ENCODE results near the gene COL26A1.
"Not testable (repeated sequence)": the region's sequence is repeated elsewhere in the genome, so short reads cannot be mapped to it uniquely, and the experiment has no call there.

The COL26A1 gene

GRCh38 chr7:101453617-101454016 is 90.9 kb downstream of the COL26A1 start:
- DNase-seq, result no peak

DNA sequence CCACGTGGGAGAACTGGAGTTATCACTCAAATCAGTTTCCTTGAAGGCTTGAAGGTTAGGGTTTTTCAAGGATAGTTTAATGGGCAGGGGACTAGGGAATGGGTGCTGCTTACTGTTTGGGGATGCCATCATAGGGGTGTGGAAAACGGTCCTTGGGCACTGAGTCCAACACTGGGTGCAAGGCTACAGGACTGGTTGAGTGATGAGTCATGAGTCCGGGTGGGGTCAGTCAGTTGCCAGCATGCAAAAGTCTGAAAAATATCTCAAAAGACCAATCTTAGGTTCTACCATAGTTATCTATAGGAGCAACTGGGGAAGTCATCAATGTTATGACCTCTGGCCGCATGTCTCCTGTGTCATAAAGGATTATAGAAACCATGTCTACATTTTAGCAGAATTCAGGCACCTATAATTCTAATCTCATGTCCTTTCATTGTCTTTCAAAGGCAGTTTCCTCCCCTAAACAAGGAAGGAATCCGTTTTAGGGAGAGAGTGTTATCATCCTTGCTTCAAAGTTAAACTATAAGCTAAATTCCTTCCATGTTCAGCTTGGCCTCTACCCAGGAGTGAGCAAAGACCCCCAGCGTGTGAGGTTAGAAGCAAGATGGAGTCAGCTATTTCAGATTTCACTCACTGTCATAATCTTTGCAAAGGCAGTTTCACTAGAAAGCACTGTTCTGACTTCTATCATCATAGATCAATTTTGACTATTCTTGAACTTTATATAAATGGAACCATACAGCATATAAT is 94.5 kb downstream of the COL26A1 start:
- DNase-seq, result no peak

DNA sequence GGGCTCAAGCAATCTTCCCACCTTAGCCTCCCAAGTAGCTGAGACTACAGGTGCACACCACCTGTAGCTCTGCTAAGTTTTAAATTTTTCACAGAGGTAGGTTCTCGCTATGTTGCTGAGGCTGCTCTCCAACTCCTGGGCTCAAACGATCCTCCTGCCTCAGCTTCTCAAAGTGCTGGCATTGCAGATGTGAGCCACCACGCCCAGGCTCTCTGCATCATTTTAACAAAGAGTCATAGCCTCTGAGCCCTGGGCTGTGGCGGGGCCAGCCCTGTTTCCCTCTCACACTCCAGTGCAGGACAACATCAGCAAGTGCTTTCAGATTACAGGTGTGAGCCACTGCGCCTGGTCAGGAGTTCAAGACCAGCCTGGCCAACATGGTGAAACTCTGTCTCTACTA is 102.5 kb downstream of the COL26A1 start:
- no peak for DNase-seq

GRCh38 chr7:101465576-101466196 is 103.0 kb downstream of the COL26A1 start:
- DNase-seq, result no peak

- DNase-seq, result no peak
Measured at GRCh38 chr7:101466871-101467270, 104.2 kb downstream of the COL26A1 start.

- DNase-seq, result no peak
Measured at GRCh38 chr7:101468546-101469275, 106.0 kb downstream of the COL26A1 start.

- DNase-seq, result no peak
Measured at GRCh38 chr7:101470668-101471487, 108.2 kb downstream of the COL26A1 start.

GRCh38 chr7:101474178-101474577 is 111.5 kb downstream of the COL26A1 start:
- no peak for DNase-seq

DNA sequence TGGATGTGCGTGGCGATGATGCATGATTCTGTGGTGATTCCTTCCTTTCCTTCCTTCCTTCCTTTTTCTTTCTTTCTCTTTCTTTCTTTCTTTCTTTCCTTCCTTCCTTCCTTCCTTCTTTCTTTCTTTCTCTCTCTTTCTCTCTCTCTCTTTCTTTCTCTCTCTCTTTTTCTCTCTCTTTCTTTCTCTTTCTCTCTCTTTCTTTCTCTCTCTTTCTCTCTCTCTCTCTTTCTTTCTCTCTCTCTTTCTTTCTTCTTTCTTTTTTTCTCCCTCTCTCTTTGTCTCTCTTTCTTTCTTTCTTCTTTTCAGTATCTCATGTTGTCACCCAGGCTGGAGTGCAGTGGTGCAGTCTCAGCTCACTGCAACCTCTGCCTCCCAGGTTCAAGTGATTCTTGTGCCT is 113.0 kb downstream of the COL26A1 start:
- not testable (repeated sequence) for DNase-seq

DNA sequence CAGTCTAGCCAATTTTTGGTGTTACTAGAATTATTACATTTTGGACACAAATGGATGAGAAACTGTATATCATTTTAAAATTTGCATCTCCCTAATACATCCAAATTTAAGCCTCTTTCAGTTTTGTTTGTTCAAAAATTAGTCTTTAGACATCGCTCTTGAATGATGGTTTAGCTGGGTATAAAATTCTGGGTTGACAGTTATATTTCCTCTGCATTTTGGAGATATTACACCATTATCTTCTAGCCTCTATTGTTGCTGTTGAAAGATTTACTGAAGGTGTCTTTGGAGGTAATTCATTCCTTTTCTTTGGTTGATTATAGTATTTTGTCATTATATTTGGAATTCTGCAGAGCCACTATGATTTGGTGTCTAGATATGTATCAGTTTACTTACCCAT is 116.5 kb downstream of the COL26A1 start:
- DNase-seq, result no peak

DNA sequence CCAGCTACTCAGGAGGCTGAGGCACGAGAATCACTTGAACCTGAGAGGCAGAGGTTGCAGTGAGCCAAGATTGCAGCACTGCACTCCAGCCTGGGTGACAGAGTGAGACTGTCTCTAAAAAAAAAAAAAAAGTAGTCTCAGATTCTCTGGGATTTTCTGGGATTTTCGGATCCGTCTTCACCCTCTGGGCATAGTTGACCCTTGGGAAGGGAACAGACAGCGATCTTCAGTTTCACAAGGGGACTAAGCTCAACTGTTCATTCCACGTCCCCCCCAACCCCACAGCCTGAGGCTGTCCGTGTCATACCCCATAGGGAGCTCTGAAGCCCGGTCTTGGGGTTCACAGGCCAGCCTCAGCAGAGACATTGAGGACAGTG is 123.4 kb downstream of the COL26A1 start:
- DNase-seq, result not testable (repeated sequence)

DNA sequence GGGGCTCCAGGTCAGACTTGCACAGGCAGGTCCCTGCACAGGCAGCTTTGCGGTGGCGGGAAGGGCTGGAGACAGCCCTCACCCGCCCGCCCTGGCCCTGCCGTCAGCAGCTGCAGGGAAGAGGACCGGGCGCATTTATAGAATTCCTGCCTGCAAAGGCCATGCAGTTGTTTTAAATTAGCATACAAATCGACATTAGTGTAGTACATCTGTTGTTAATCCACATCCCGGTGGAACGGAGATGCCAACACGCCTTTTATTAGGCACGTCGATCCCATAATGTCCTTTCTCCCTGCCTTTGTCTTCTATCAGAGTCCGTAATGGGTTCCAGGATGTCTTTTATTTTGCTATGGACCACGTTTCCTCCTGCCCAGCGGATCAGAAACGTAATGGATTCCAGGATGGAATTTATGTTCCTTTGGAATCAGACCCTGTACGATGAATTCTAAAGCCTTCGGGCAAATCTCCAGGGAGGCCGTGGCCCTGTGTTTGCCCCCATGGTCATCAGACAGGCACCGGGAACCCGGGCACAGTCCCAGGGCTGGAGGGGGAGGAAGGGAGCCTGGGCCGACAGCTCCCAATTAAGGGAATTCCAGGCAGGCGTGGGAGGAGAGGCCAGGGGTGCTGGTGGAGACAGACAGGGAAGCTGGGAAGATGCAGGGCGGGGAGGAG is 123.9 kb downstream of the COL26A1 start:
- DNase-seq, result no peak

- DNase-seq, result no peak
Measured at GRCh38 chr7:101487105-101487458, 124.4 kb downstream of the COL26A1 start.

DNA sequence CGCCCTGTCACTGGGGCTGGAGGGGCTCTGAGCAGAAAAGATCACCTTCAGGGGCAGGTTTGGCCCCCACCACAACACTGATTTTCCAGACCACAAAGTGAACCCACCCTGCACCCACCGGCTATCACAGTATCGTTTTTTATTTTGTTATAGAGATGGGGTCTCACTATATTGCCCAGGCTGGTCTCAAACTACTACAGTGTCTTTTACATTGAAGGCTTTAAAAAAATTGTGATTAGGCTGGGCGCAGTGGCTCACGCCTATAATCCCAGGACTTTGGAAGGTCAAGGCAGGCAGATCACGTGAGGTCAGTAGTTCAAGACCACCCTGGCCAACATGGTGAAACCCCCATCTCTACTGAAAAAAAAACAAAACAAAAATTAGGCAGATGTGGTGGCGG is 125.1 kb downstream of the COL26A1 start:
- no peak for DNase-seq

- no peak for DNase-seq
Measured at GRCh38 chr7:101488826-101489572, 126.3 kb downstream of the COL26A1 start.

DNA sequence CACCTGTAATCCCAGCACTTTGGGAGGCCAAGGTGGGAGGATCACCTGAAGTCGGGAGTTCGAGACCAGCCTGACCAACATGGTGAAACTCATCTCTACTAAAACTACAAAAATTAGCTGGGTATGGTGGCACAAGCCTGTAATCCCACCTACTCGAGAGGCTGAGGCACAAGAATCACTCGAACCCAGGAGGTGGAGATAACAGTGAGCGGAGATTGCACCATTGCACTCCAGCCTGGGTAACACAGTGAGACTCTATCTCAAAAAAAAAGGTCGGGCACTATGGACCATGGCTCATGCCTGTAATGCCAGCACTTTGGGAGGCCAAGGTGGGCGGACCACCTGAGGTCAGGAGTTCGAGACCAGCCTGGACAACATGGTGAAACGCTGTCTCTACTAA is 127.8 kb downstream of the COL26A1 start:
- DNase-seq, result not testable (repeated sequence)

DNA sequence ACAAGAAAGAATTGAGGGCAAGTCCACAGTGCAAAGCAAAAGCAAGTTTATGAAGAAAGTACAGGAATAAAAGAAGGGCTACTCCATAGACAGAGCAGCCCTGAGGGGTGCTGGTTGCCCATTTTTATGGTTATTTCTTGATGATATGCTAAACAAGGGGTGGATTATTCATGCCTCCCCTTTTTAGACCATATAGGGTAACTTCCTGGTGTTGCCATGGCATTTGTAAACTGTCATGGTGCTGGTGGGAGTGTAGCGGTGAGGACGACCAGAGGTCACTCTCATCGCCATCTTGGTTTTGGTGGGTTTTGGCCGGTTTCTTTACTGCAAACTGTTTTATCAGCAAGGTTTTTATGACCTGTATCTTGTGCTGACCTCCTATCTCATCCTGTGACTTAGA is 128.8 kb downstream of the COL26A1 start:
- not testable (repeated sequence) for DNase-seq

- DNase-seq, result no peak
Measured at GRCh38 chr7:101494602-101495329, 132.1 kb downstream of the COL26A1 start.

- DNase-seq, result no peak
Measured at GRCh38 chr7:101496017-101496416, 133.3 kb downstream of the COL26A1 start.

DNA sequence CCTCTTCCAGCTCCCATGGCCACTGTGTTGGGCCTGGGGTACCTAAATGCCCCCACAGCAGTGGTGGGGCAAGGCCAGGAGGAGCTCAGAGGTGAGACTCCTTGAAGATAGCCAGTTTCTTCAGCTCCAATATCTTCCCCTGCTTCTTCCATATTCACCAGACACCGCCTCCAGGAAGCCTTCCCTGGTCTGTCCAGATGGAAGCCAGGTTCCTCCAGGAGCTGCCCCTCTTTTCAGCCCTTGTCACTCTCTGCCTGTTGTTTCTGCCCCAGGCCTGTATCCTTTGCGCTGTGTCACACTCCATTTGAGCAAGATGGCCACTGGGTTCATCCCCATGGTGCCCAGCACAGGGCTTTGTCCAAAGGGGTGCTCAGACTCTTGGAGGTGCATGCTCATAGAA is 138.7 kb downstream of the COL26A1 start:
- DNase-seq, result no peak

- DNase-seq, result no peak
Measured at GRCh38 chr7:101502466-101503098, 139.9 kb downstream of the COL26A1 start.

All from NCI-H82 (cell line).